ENCODE results near the gene CLDN5.
"Not testable (repeated sequence)": the region's sequence is repeated elsewhere in the genome, so short reads cannot be mapped to it uniquely, and the experiment has no call there.

Gene CLDN5

GRCh38 chr22:19524170-19525115 lies at the start of gene CLDN5:
CLDN5 (minus strand) TSS chr22:19524410; CDS start chr22:19524255, 155 bp downstream.
- DNase-seq: peak; percentile 4

DNA sequence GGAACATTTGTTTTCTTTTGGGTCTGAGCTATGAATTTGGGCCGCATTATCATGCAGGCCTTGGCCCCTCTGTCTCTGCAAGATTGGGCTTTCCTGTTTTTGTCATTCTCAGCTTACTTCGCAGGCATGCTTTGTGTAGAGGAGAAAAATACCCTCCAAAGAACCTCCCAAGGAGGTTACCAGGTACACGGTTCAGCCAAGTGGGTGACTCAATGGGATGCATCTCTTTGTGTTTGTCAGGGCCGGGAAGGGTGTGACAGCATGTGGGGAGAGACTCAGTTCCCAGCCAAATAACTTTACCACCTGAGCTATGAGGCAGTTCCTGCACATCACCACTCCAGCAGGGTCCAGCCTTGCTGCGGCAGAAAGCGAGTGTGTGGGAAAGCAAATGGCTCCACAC lies 47.8 kb upstream of the CLDN5 start:
- DNase-seq: no peak

GRCh38 chr22:19571207-19571795 lies 47.1 kb upstream of the CLDN5 start:
- no peak for DNase-seq

GRCh38 chr22:19569976-19570375 lies 45.8 kb upstream of the CLDN5 start:
- DNase-seq: no peak

GRCh38 chr22:19569276-19569640 lies 45.0 kb upstream of the CLDN5 start:
- DNase-seq: no peak

GRCh38 chr22:19568337-19569275 lies 44.4 kb upstream of the CLDN5 start:
- no peak for DNase-seq

- no peak for DNase-seq
These were observed 43.2 kb upstream of the CLDN5 start for GRCh38 chr22:19567157-19568009.

- DNase-seq: no peak
These were observed 42.3 kb upstream of the CLDN5 start for GRCh38 chr22:19566279-19567156.

DNA sequence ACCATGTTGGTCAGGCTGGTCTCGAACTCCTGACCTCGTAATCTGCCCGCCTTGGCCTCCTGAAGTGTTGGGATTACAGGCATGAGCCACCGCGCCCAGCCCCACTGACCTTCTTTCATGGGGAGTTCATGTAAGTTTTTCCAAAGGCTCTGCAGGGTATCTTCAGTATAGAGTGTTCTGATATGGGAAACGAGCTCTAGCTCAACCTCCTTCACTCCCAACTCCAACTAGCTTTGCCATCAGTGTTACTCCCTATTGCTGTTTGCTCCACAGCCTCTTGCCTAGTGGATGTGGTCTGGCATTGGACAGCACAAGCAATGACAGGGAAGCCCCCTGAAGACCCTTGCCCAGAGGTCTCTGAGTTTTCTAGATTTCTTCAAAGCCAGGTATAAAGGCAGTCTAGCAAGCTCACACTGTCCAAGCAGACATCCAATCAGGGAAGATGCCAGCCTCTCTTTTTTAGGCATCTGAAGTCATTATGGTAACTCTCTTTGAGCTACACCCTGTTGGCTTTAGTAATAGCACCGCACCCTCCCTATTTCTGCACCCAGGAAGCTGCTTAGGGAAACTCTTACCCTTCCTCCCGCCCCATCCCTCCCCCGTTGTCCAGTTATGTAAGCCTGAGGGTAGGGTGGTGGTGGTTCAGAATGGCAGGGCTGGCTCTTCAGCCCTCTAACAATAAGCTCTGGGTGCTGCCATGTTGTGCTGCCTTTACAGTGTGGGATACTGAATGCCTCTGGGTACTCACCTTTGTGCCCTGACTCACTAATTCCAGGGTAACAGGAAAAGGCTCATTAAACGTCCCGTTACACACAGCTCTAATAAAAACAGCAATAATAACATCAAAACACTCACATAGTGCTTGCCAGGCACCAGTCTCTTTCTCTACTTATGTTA lies 41.4 kb upstream of the CLDN5 start:
- DNase-seq: no peak

DNA sequence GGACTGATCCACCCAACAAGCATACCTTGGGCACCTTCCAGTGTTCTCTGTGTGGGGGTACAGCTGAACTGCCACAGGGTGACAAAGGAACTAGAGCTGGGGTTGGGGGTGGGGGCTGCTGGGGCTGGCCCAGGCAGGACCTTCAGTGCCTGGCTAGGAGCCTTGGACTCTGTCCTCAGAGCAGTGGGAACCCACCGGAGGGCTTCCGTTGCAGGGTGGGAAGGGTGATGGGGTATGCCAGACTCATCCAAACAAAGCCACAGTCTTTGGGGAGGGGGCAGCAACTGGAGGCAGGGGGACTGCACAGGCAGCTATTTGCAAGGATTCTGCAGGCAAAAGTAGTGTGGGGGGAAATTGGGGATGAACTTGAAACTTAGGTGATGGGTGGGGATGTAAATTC lies 35.7 kb upstream of the CLDN5 start:
- no peak for DNase-seq

DNA sequence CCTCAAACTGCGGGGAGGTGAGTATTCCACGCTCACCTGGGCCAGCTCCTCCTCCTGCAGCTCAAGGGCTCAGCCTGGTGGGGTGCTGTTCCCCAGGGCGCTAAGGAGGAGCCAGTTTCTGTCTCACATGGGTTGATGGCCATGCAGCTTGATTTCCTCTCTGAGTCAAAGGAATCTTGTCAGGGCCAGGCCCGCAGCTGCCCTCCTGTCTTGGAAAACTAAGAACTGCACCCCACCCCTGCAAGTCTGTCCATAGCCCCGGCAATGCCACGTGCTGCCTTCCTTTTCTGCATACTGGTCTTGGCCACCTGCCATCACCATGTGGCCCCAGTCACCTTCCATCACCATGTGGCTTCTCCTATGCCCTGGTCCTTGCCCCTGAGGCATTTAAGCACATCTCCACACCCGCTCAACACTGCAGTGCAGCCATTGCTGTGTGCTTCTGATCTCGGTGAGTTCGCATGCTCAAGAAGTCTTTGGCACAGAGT lies 35.2 kb upstream of the CLDN5 start:
- DNase-seq: no peak

GRCh38 chr22:19556963-19557545 lies 32.8 kb upstream of the CLDN5 start:
- DNase-seq: no peak

- no peak for DNase-seq
These were observed 31.4 kb upstream of the CLDN5 start for GRCh38 chr22:19555651-19556050.

DNA sequence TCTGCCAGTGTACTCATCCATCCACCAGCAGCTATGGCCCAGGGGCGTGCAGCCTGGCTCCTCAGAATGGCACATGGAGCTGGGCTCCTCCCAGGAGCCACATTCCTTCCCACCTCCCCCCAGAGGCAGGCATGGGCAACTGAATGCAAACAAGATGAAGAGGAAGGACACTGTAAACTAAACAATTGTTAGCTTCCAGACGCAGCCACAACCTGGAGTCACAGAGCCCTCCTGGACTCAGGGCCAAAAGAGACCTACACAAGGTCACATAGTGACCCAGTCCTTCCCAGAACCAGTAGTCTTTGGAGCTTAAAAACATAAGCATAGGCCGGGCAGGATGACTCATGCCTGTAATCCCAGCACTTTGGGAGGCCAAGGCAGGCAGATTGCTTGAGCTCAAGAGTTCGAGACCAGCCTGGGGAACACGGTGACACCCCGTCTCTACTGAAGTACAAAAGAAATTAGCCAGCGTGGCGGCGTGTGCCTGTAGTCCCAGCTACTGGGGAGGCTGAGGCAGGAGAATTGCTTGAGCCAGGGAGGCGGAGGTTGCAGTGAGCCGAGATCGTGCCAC lies 30.7 kb upstream of the CLDN5 start:
- DNase-seq: no peak

DNA sequence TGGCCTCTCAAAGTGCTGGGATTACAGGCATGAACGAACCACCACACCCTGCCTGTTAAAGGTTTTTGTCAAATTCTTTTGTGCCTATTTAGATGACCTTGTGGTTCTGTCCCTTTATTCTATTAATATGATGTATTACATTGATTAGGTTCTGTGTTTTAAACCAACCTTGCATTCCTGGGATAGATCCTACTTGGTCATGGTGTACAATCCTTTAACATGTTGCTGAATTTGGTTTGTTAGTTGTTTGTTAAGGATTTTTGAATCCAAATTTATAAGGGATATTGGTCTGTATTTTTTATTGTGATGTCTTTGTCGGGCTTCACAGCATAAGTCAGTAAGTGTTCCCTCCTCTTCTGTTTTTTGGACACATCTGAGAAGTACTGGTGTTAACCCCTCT lies 29.0 kb upstream of the CLDN5 start:
- no peak for DNase-seq

DNA sequence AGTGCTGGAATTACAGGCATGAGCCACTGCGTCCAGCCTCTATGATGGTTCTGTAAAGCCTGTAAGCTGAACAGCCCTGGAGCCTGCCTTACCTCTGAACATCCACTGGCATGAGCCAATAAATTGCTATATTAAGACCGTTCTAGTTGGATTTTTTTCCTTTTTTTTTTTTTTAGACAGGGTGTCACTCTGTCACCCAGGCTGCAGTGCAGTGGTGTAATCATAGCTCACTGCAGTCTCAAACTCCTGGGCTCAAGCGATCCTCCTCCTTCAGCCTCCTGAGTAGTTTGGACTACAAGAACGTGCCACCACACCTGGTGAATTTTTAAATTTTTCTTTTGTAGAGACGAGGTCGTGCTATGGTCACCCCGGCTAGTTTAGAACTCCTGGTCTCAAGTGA lies 26.2 kb upstream of the CLDN5 start:
- no peak for DNase-seq

DNA sequence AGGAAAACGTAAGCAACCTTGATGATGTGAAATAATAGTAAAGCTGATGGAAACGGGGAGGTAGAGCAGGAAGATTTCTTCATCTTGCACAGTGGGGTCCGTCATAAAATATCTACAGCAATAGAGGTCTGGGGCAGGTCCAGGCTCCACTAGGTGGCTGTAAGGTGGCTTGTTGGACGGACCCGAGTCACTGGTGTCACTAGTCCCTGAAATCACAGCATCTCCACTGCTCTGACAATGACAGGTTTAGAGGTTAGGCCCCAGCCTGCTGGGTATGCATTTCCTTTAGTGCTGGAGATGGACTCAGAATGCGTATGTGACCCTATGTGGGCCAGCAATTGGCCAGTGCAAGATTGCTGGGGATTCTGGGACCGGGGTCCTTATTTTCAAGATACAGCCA lies 25.2 kb upstream of the CLDN5 start:
- no peak for DNase-seq

DNA sequence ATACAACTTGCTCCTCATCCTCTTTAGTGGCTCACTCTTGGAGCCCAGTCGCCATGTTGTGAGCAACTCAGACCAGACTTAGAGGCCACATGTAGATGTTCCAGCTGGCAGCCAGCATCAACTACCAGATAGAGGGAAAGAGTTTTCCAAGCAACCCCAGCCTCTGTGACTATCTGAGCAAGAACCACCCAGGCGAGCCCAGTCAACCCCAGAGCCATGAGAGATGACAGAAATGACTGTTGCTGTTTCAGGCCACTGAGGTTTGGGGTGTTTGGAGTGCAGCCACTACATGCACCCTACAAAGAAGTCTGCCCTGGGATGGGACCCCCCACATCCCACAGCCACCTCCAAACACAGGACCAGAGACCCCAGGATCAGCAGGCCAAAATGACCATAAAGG lies 24.8 kb upstream of the CLDN5 start:
- DNase-seq: no peak

GRCh38 chr22:19548427-19548826 lies 24.2 kb upstream of the CLDN5 start:
- DNase-seq: not testable (repeated sequence)
